ENCODE measurements around the gene SERINC3.

The SERINC3 gene

GRCh38 chr20:44461142-44461802 lies 60.6 kb downstream of the SERINC3 start:
- DNase-seq = peak in 1 of 3 experiments; percentile 17

GRCh38 chr20:44460795-44461141 lies 61.1 kb downstream of the SERINC3 start:
- DNase-seq = peak in 2 of 3 experiments; percentile 6 to 64

GRCh38 chr20:44459271-44459670 lies 62.6 kb downstream of the SERINC3 start:
- DNase-seq = no peak

- peak in 2 of 3 experiments; percentile 83 to 95 for DNase-seq
These were observed 64.9 kb downstream of the SERINC3 start for GRCh38 chr20:44457016-44457415.

GRCh38 chr20:44456611-44457010 lies 65.3 kb downstream of the SERINC3 start:
- DNase-seq = no peak

GRCh38 chr20:44455126-44455525 lies 66.7 kb downstream of the SERINC3 start:
- DNase-seq = no peak

- DNase-seq = no peak
These were observed 67.4 kb downstream of the SERINC3 start for GRCh38 chr20:44454306-44454963.

- DNase-seq = no peak
These were observed 70.9 kb downstream of the SERINC3 start for GRCh38 chr20:44450903-44451450.

GRCh38 chr20:44450281-44450889 lies 71.5 kb downstream of the SERINC3 start:
- peak in 1 of 3 experiments; percentile 16 for DNase-seq

GRCh38 chr20:44449864-44450263 lies 72.0 kb downstream of the SERINC3 start:
- DNase-seq = no peak

GRCh38 chr20:44448753-44449546 lies 72.9 kb downstream of the SERINC3 start:
- no peak for DNase-seq

- no peak for DNase-seq
These were observed 73.9 kb downstream of the SERINC3 start for GRCh38 chr20:44447827-44448419.
